HG03064 (cell line): ENCODE measurements around the gene YARS1.
A peak's percentile ranks its signal among the peaks of the same experiment; 100 is the strongest.

Experiments used
- ATAC-seq: cut with Tn5 transposase; IDR thresholded peaks from one replicate; pipeline ENCODE4 v1.9.1; 2021; ENCODE audit warnings: low read depth; ENCODE audit not compliant: unreplicated experiment

YARS1 gene

DNA sequence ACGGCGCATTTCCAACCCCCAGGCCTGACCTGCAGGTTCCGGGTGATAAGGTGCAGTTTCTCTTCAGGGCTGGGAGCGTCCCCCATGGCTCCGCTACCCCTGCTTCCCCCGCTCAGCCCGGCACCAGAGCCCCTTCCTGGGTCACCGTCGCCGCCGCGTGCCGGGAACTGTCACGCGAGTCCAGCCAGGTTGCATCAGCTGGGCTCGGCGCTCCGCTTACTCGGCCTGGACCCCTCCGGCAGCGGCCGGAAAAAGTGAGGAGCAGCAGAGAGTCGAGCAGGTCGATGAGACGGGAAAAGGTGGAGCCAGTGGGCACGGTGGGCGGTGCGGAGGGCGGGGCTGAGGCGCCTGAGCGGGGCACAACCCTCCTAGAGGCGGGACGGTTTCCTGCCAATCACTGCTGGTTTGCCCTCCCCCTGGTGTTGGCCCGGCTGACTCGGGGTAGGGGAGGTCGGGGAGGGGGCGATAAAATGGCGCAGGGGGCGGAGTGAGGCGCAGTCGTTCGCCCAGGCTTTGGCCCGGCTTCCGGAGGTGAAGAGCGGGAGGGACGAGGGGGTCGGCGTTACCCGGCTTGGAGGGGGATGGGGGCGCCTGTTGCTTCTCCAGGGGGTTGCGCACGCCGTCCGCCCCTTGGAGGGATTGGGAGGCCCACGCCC, at the start of gene YARS1, which contains the start of gene S100PBP:
YARS1 (minus strand) TSS at position 200 of the 656 bp plus-strand sequence; CDS start at position 86, 114 bp downstream.
S100PBP (plus strand) TSS at position 495 of the 656 bp plus-strand sequence. CDS start 8,447 bp downstream, outside the sequence.
- peak; percentile 70 for ATAC-seq

DNA sequence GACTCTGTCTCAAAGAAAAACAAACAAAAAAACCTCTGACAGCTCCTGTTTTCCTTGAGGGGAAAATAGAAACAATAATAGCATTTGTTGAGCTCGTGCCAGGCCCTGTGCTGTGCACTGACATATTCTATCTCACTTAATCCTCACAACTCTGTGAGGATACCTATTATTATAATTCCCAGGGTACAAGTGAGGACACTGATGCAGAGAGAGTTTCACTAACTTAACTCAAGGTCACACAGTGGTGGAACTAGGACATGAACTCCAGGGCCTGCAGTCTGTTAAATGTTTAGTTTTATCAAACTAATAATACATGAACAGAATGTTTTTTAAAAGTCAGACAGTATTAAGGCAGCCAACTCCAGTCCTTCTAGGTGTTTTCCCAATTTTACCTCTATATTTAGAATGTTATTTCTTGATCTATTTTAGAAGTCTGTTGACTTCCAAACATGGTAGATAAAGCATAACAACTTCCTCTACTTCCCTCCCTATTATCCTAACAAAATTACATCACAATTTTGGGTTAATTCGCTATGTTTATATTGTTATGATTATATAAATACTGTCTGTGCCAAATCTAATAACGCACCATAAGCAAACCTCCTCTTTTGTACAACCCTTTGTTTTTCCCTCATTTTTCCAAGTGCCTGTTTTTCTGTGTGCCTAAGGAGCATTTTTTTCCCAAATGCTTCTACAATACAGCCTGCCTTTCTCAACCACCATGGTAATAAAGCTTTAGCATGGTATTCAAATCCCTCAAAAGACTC, 48.7 kb upstream of the YARS1 start:
- ATAC-seq: no peak

DNA sequence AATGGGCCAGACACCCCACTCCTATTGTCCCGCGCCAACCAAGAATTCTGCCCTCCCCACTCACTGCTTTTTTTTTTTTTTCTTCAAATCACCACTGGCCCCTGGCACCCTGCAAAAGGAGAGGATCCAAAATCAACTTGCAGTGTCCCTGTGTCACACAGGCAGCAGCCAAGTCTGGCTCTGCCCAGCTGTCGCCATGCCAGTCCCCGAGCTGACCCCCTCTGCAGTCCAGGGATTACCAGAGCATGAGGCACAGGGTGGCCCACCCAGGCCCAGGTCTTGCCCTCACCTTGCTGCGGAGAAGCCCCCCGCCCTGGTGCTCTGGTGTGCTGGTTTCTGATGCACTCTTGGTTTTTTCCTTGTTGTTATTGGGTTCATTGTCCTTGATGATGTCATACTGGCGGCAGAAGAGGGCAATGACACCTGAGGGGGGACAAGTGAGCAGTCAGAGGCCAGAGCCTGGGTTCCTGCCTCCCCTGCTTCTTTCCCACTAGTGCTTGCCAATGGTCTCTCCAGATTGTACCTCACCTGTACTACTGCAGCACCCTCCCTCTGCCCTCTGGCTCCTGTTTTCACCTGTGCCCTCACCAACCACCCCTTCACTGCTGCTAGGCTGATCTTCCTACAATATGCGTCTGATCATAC, 47.3 kb upstream of the YARS1 start:
- ATAC-seq: no peak

DNA sequence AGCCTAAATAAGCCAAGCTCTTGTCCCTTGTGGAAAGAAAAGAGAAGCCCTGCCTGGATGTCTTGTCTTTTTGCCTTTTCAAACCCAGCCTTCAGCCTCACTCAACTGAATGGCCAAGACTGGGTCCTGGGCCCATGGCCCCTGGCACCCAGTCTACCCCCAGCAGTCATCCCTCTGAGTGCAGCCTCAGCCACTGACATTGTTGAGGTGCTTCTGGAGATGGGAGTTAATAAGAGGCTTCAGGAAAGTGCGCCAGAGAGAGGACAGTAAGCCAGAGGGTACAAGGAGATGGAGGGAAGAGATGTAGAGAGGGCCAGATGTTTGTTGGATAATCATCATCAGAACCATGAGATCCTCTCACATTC, 46.7 kb upstream of the YARS1 start:
- ATAC-seq: no peak

- ATAC-seq: no peak
Measured at GRCh38 chr1:32863218-32863880, 46.2 kb upstream of the YARS1 start.

DNA sequence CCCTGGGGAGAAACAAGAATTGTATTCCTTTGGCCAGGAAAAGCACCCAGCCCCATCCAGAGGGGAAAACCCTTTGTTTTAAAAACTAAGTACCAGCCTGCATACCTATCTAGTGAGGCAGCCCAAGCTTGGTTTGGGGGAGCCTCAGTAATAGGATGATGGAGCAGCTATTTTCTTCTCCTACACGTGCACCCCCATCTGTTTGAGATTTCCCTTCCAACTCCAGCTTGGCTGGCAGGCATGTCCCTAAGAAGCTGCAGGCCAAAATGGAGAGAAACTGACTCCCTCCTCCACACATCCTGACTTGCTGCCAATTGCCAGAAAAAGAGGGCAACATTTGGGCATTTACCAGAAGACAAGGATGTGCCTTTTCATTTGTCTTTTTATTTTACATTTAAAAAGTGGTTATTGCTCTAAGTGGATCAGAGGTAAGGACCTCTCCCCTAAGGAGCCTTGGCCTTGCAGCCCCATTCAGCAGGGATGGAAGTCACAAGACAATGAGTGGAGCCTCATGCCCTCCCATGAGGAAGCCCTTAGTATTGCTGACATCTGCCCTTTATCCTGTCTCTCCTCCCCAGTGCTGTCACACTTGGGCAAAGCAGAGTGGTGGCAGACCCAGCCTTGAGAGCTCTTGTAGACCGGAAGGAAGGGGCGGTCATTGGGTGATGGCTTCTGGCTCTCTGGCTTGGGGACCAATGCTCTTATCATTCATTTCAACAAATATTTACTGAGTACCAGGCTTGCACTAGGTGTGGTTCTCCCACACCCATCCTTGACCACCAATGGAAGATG, 44.9 kb upstream of the YARS1 start:
- no peak for ATAC-seq

- no peak for ATAC-seq
Measured at GRCh38 chr1:32860566-32860965, 43.4 kb upstream of the YARS1 start.

DNA sequence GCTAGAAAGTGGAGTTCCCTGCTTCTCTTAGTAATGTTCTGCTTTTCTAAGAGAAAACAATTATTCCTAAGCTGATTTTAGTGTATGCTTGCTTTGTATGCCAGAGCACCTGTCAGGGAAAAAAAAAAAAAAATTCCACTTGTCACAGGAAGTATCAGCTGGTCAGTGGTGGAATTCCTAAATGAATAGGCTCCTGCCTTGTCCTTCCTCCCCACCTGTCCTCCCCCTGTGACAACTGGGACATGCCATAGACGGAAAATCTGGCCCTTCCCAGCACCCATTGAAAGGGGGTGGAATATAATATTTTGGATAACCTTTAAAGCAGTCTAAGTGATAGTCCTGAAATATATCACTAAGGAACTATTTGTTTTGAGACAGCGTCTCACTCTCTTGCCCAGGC, 42.8 kb upstream of the YARS1 start:
- ATAC-seq: no peak

DNA sequence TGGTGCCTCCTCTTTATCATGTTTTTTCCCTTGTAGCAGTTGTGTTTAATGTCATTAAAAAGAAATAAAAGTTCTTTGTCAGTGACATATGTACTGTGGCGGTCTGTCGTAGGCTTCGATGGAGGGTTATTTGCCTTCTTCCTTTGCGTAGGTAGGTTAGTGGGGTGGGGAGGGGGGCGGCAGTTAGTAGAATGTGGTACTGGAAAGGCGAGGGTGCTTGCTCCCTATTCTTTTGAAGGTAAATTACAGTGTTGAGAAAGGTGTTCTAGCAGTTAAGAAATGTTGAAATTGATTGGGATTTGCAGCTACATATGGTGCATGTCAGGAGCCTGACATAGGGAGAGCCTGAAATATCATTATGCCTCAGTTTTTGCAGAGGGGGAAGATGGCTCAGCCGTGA, 41.6 kb upstream of the YARS1 start:
- no peak for ATAC-seq

DNA sequence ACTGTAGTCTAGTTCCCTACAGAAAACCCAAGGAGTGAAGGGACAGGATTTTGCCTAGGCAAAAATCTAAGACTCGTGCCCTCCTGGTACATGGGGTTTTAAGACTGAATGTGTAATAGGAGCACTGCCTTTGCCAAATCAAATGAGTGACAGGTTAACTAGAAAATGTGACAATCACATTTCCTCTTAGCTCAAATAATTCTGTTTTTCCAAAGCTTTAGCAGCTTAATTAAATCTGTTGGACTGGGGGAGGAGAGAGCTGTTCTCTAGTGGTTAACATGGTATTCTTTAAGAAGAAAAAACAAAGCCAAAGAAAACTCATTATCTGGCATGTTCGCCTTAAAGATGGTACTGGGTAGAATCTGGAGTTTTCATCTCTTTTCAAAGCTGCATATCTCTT, 41.0 kb upstream of the YARS1 start:
- no peak for ATAC-seq

DNA sequence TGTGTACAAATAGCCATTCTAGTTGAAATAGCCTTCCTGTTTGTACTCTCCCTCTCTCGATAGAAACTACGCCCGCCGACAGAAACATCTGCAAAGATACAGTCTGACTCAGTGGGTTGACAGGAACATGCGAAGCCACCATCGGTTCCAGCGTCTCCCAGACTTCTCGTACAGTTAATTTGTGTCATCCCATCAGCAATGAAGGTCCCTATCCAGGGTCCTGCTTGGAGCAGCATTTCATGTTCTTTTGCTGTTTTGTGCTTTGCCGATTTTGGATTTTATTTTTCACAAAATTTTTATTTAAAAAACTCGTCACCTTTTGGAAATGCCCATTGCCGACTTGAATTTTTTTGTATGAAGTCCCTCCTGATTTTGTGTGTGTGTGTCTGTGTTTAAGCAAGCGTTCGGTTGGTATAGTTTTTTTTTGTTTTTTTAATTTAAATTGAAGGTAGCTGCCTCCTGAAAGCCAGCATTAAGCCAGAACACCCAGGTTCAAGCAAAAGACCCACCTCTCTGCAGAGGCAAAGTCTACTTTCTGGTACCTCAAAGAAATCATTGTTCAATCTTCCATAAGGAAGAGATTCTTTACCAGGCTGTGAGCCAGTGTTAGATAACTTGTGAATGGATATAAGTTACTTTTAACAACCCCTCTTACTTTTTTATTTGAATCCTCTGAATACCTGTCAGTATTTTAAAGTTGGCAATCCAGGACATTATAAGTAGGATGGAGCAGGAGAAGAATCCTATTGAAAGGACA, 38.9 kb upstream of the YARS1 start:
- no peak for ATAC-seq

DNA sequence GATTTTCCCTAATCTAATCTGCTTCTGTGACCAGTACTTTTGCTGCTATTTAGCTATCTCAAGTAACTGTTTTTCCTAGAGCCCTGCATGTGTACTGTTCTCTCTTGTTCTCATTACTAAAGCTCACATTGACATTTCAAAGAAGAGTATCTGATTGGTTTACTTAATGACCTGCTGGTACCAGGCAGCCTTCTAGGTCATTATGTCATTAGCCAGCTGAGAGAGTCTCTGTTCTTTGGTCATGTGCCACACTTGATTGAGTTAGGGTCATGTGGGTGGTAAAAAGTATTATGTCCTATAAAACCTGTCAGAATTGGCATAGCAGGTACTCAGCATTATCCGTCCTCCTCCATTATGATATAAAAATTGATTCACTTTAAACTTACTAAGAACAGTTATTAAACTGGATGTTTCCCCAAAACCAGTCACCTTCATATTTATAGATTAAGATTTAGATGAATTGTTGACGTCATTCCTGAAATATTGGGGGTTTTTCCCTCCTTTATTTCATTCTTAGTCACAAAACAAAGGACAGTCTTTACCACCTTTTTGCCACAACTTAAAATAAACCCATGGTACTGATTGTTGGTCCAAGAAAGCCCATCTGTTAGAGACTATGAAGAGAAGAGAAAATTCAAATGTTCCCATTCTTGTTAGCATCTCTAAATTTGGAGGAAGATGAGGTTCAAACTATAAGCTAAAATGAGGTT, 31.4 kb upstream of the YARS1 start:
- no peak for ATAC-seq

GRCh38 chr1:32831878-32832277, 14.7 kb upstream of the YARS1 start:
- no peak for ATAC-seq

DNA sequence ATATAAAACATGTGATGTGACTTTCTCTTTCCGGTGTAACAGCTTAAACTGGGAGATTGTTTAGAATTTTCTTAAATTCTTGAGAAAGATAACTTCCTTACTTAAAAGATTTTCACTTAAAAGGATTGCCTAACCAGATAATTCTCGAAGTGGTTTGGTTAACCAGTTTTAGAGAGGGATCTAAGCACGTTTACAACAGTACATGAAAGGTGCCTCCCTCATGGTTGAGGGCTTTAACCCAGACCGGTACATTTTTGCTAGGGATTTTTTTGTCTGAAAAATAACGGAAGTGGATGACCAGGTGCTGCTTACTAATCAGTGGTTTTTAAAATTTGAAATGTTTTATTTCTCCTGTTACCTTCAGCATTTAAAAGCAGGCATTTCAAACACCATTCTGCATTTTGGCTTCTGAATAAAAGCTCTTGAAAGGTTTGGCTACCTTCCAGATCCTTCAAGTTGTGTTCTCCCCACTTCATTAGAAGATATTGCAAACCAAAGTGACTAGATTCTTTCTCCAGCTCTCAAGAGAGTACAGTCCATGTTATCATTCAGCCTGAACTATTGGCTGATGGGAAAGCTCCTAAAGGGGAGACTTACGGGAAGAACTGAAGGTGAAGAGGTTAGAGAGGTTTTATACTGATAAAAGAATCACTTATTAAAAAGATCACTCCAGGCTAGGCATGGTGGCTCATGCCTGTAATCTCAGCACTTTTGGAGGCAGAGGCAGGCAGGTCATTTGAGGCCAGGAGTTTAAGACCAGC, 13.1 kb upstream of the YARS1 start:
- ATAC-seq: no peak

DNA sequence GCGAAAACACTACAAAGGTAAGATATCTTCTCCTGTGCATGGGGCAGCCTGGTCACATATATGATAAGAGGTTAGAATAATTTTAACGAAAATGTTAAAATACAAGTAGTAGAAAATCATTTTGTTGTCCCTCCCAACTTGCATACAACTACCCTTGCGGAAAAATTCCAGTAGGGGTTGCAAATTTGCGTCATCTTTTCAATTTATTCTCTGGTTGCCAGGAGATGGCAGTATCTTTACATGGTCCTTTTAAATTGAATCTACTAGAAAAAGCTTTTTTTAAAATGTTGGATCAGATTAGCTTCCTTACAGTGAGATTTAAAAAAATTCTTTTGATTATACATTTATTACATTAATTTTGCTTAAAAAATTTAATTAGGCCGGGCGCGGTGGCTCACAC, 11.2 kb upstream of the YARS1 start:
- ATAC-seq: no peak

GRCh38 chr1:32825181-32825580, 8.0 kb upstream of the YARS1 start:
- no peak for ATAC-seq

- ATAC-seq: no peak
Measured at GRCh38 chr1:32818804-32819541, 1.8 kb upstream of the YARS1 start.
